ENCODE measurements around the gene DGKK. TPM values are rescaled to one million over a fixed set of nuclear protein-coding genes. Genes with fewer than 3 reads are reported as not detected.

The DGKK gene
- total and polyA plus RNA-seq, 2 of the 4 experiments (the other 2 are of a cell fraction), result not detected

- no TSS peak for BruUV-seq (replicated peaks)
- H3K4me1 ChIP-seq (ENCODE audit: control insufficient read depth, insufficient read depth, low read length), result no peaks in the 10 kb centered on the region
Observed at GRCh38 chrX:50430917-50431575, 39.6 kb downstream of the DGKK start.

More at GRCh38 chrX:50430917-50431575, 39.6 kb downstream of the DGKK start:
- POLR2A ChIA-PET (ENCODE audit: unreplicated experiment), result no interaction called here
- H2BK15ac ChIP-seq (ENCODE audit: low read depth, low read length), result no peak overlapping the region
- H2BK5ac ChIP-seq (ENCODE audit: low read depth, low read length, poor library complexity, severe bottlenecking), result no peak overlapping the region
- no CpG with 5 or more reads among the region's 5 CpGs for WGBS, 2 experiments (ENCODE audit: extremely low coverage in 2 of 2, insufficient read length in 1 of 2)
- H2AK9ac ChIP-seq (replicated peaks; ENCODE audit: low read depth, low read length, poor library complexity), result no peak overlapping the region
- intact Hi-C loops (cut with micrococcal nuclease), result no loop called here
- ATAC-seq (ENCODE audit: low read depth) (no peak), DNase-seq (no peak)
- H4K91ac ChIP-seq (ENCODE audit: insufficient read depth, low read depth, low read length), result no peak overlapping the region
- no peak overlapping the region for H4K5ac ChIP-seq (ENCODE audit: low read depth, low read length)
- H3K9me3 ChIP-seq (ENCODE audit: control insufficient read depth, insufficient read depth, low read length), result no peaks in the 10 kb centered on the region
- H3K18ac ChIP-seq (ENCODE audit: low read depth, low read length), result no peak overlapping the region
- H2AFZ ChIP-seq (replicated peaks; ENCODE audit: low read length, poor library complexity), result no peak overlapping the region
- no peak overlapping the region for H3K23ac ChIP-seq (ENCODE audit: low read depth, low read length)
- peaks cover 1% of the 10 kb centered on the region for H3K27me3 ChIP-seq (ENCODE audit: control insufficient read depth, insufficient read depth, low read length)
- H2BK20ac ChIP-seq (ENCODE audit: low read depth, low read length), result no peak overlapping the region
- no peaks in the 10 kb centered on the region for H3K79me1 ChIP-seq (ENCODE audit: low read depth in 1 of 2, low read length in 2 of 2)
- dilution Hi-C loops (cut with HindIII; ENCODE audit: low sequenced_read_pairs, unreplicated experiment), result no loop called here
- no peak overlapping the region for H3K4me3 ChIP-seq (ENCODE audit: insufficient read depth, low read depth, low read length)
- H3K9me1 ChIP-seq (ENCODE audit: insufficient read depth, low read length), result no peaks in the 10 kb centered on the region
- H3K14ac ChIP-seq (replicated peaks; ENCODE audit: low read depth, low read length), result no peak overlapping the region
- H2AK5ac ChIP-seq (ENCODE audit: low read depth, low read length), result no peak overlapping the region
- no peak overlapping the region for H4K8ac ChIP-seq (ENCODE audit: low read depth in 2 of 2, low read length in 2 of 2)
- H4K20me1 ChIP-seq (ENCODE audit: insufficient read depth, low read length), result no peaks in the 10 kb centered on the region
- H2BK120ac ChIP-seq (ENCODE audit: low read depth, low read length), result no peak overlapping the region
- H3K27ac ChIP-seq (ENCODE audit: insufficient read depth, low read length), result no peak overlapping the region
- no peak overlapping the region for H3K56ac ChIP-seq (ENCODE audit: extremely low read depth, insufficient read depth, low read length)
- H3K4me2 ChIP-seq (ENCODE audit: low read depth, low read length), result no peak overlapping the region
- no peak for TF ChIP-seq BHLHE40 (IDR thresholded peaks at IDR 0.05; ENCODE audit: low read depth, low read length)
- TF ChIP-seq MAZ (IDR thresholded peaks at IDR 0.05; ENCODE audit: borderline replicate concordance, low read depth, low read length), result no peak
- CTCF ChIA-PET, result no interaction called here
- in situ Hi-C loops (cut with MboI; ENCODE audit: low sequenced_read_pairs), result no loop called here
- H3K4ac ChIP-seq (ENCODE audit: low read depth, low read length), result no peak overlapping the region
- H3K9ac ChIP-seq (ENCODE audit: low read depth, low read length), result no peak overlapping the region
- no peaks in the 10 kb centered on the region for H3K36me3 ChIP-seq (ENCODE audit: control insufficient read depth, insufficient read depth, low read length)

Data from IMR-90 (cell line).